ENCODE data around the gene RAD54L2.
"Not testable (repeated sequence)": the region's sequence is repeated elsewhere in the genome, so short reads cannot be mapped to it uniquely, and the experiment has no call there.

The RAD54L2 gene

GRCh38 chr3:51539291-51539941 lies 897 bp downstream of the RAD54L2 start:
- peak; percentile 4 for DNase-seq

GRCh38 chr3:51542596-51542995 lies 4.1 kb downstream of the RAD54L2 start:
- DNase-seq, result not testable (repeated sequence)

- no peak for DNase-seq
These were observed 5.7 kb downstream of the RAD54L2 start for GRCh38 chr3:51544011-51544775.

GRCh38 chr3:51547274-51547673 lies 8.8 kb downstream of the RAD54L2 start:
- no peak for DNase-seq

- DNase-seq, result no peak
These were observed 10.8 kb downstream of the RAD54L2 start for GRCh38 chr3:51549311-51549710.

- no peak for DNase-seq
These were observed 11.7 kb downstream of the RAD54L2 start for GRCh38 chr3:51550080-51550819.

- DNase-seq, result no peak
These were observed 19.5 kb downstream of the RAD54L2 start for GRCh38 chr3:51557993-51558392.

- DNase-seq, result no peak
These were observed 20.9 kb downstream of the RAD54L2 start for GRCh38 chr3:51559411-51559888.

- DNase-seq, result no peak
These were observed 21.4 kb downstream of the RAD54L2 start for GRCh38 chr3:51559961-51560360.

GRCh38 chr3:51562403-51562802 lies 23.9 kb downstream of the RAD54L2 start:
- DNase-seq, result not testable (repeated sequence)

GRCh38 chr3:51568036-51568435 lies 29.5 kb downstream of the RAD54L2 start:
- DNase-seq, result no peak

- no peak for DNase-seq
These were observed 30.5 kb downstream of the RAD54L2 start for GRCh38 chr3:51568996-51569395.

GRCh38 chr3:51578238-51578637 lies 39.7 kb downstream of the RAD54L2 start:
- no peak for DNase-seq

GRCh38 chr3:51580418-51580817 lies 41.9 kb downstream of the RAD54L2 start:
- DNase-seq, result no peak

- DNase-seq, result no peak
These were observed 43.0 kb downstream of the RAD54L2 start for GRCh38 chr3:51581524-51581923.

- DNase-seq, result no peak
These were observed 46.7 kb downstream of the RAD54L2 start for GRCh38 chr3:51585197-51585596.

GRCh38 chr3:51585871-51586270 lies 47.4 kb downstream of the RAD54L2 start:
- no peak for DNase-seq
